Neural cell (in vitro differentiated cells): ENCODE data around the gene CDON.

Source experiments
- EP300 ChIP-seq: fragments of 450-650 bp; conservative IDR thresholded peaks from 2 replicates; pipeline ENCODE4 v1.6.1; 2014; ENCODE audit warnings: antibody characterized with exemption, mild to moderate bottlenecking, moderate library complexity; ENCODE audit not compliant: poor library complexity, severe bottlenecking
- EZH2 ChIP-seq: fragments of 200-600, 300-800 bp; shearing (Covaris generic), sonication (generic); IDR thresholded peaks from 2 replicates; pipeline ENCODE4 v1.6.1; 2014; ENCODE audit warnings: antibody characterized with exemption, low read length, borderline replicate concordance, mild to moderate bottlenecking; ENCODE audit not compliant: insufficient read depth, poor library complexity, severe bottlenecking
- MXI1 ChIP-seq: fragments of 450-650 bp; conservative IDR thresholded peaks from 2 replicates; pipeline ENCODE4 v1.6.1; 2014; ENCODE audit warnings: antibody characterized with exemption, mild to moderate bottlenecking; ENCODE audit not compliant: poor library complexity, severe bottlenecking
- POLR2AphosphoS5 ChIP-seq: IDR thresholded peaks from 2 replicates; pipeline ENCODE4 v1.6.1; 2012
- RAD21 ChIP-seq: fragments of 450-650 bp; conservative IDR thresholded peaks from 2 replicates; pipeline ENCODE4 v1.6.1; 2014; ENCODE audit warnings: antibody characterized with exemption, mild to moderate bottlenecking, moderate library complexity
- SMC3 ChIP-seq: fragments of 450-650 bp; conservative IDR thresholded peaks from 2 replicates; pipeline ENCODE4 v1.6.1; 2014; ENCODE audit warnings: antibody characterized with exemption, mild to moderate bottlenecking, moderate library complexity; ENCODE audit not compliant: poor library complexity
- TAF1 ChIP-seq: IDR thresholded peaks from 2 replicates; pipeline ENCODE4 v1.6.1; 2012; ENCODE audit warnings: low read depth
- TF ChIP-seq, protein P1 (sequence below): fragments of 450-650 bp; IDR thresholded peaks from 2 replicates; pipeline ENCODE4 v1.5.1; 2014; ENCODE audit warnings: antibody characterized with exemption, mild to moderate bottlenecking, moderate library complexity; ENCODE audit not compliant: poor library complexity, severe bottlenecking
- TF ChIP-seq, protein P2 (sequence below): IDR thresholded peaks from 2 replicates; pipeline ENCODE4 v1.6.1; 2012; ENCODE audit warnings: borderline replicate concordance

DNA sequence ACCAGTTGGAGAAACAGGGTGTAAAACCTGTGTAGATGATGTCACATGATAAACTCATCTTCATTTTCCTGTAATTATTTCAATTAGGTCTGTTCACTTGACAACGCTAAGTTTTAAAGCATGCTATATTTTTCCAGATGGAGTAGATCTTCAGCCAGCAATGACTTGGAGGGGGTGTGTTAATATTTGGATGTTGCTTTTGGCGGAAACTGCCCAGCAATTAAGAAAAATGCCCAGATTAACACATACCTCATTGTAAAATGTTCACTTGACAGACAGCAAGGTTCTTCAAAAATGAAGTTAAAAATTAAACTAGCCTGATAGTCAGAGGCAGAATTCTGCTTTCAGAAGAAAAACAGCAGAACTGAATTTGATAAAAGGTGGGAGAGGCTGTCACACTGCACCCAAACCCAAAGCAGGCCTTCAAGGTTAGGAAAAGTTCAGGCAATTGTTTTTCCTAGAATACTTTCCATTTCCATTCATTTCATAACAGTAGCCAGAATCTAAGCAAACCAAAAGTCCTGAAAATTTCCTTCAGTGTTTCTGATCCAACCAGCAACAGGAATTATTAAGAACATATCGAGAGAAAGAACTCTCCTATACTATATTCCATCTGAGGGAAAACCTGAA, 83.8 kb downstream of the CDON start:
- TF ChIP-seq, protein P1, sequence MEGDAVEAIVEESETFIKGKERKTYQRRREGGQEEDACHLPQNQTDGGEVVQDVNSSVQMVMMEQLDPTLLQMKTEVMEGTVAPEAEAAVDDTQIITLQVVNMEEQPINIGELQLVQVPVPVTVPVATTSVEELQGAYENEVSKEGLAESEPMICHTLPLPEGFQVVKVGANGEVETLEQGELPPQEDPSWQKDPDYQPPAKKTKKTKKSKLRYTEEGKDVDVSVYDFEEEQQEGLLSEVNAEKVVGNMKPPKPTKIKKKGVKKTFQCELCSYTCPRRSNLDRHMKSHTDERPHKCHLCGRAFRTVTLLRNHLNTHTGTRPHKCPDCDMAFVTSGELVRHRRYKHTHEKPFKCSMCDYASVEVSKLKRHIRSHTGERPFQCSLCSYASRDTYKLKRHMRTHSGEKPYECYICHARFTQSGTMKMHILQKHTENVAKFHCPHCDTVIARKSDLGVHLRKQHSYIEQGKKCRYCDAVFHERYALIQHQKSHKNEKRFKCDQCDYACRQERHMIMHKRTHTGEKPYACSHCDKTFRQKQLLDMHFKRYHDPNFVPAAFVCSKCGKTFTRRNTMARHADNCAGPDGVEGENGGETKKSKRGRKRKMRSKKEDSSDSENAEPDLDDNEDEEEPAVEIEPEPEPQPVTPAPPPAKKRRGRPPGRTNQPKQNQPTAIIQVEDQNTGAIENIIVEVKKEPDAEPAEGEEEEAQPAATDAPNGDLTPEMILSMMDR = no peak
- no peak for TF ChIP-seq RAD21
- no peak for TF ChIP-seq TAF1
- no peak for TF ChIP-seq SMC3
- TF ChIP-seq, protein P2, sequence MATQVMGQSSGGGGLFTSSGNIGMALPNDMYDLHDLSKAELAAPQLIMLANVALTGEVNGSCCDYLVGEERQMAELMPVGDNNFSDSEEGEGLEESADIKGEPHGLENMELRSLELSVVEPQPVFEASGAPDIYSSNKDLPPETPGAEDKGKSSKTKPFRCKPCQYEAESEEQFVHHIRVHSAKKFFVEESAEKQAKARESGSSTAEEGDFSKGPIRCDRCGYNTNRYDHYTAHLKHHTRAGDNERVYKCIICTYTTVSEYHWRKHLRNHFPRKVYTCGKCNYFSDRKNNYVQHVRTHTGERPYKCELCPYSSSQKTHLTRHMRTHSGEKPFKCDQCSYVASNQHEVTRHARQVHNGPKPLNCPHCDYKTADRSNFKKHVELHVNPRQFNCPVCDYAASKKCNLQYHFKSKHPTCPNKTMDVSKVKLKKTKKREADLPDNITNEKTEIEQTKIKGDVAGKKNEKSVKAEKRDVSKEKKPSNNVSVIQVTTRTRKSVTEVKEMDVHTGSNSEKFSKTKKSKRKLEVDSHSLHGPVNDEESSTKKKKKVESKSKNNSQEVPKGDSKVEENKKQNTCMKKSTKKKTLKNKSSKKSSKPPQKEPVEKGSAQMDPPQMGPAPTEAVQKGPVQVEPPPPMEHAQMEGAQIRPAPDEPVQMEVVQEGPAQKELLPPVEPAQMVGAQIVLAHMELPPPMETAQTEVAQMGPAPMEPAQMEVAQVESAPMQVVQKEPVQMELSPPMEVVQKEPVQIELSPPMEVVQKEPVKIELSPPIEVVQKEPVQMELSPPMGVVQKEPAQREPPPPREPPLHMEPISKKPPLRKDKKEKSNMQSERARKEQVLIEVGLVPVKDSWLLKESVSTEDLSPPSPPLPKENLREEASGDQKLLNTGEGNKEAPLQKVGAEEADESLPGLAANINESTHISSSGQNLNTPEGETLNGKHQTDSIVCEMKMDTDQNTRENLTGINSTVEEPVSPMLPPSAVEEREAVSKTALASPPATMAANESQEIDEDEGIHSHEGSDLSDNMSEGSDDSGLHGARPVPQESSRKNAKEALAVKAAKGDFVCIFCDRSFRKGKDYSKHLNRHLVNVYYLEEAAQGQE = no peak
- TF ChIP-seq EP300 = no peak
- TF ChIP-seq EZH2 = no peak
- no peak for TF ChIP-seq POLR2AphosphoS5
- TF ChIP-seq MXI1 = no peak
